GM19397 (cell line): Measurements from ENCODE around the gene DOK5.

Experiments used
- ATAC-seq: cut with Tn5 transposase; IDR thresholded peaks from one replicate; pipeline ENCODE4 v1.9.1; 2021; ENCODE audit warnings: mild to moderate bottlenecking, moderate library complexity; ENCODE audit not compliant: unreplicated experiment

Gene DOK5

GRCh38 chr20:54555150-54555549 is 79.8 kb downstream of the DOK5 start:
- no peak for ATAC-seq

- no peak for ATAC-seq
These were observed 81.0 kb downstream of the DOK5 start for GRCh38 chr20:54556406-54556805.

- ATAC-seq = no peak
These were observed 82.6 kb downstream of the DOK5 start for GRCh38 chr20:54557806-54558590.

- ATAC-seq = no peak
These were observed 84.5 kb downstream of the DOK5 start for GRCh38 chr20:54559890-54560289.

- ATAC-seq = no peak
These were observed 85.0 kb downstream of the DOK5 start for GRCh38 chr20:54560357-54560756.

- no peak for ATAC-seq
These were observed 89.9 kb downstream of the DOK5 start for GRCh38 chr20:54565255-54565654.

- ATAC-seq = no peak
These were observed 90.8 kb downstream of the DOK5 start for GRCh38 chr20:54566031-54566688.

GRCh38 chr20:54570561-54570960 is 95.2 kb downstream of the DOK5 start:
- ATAC-seq = no peak

- no peak for ATAC-seq
These were observed 97.5 kb downstream of the DOK5 start for GRCh38 chr20:54572665-54573435.

- no peak for ATAC-seq
These were observed 98.4 kb downstream of the DOK5 start for GRCh38 chr20:54573838-54574237.

- no peak for ATAC-seq
These were observed 101.1 kb downstream of the DOK5 start for GRCh38 chr20:54576518-54576917.

- no peak for ATAC-seq
These were observed 102.2 kb downstream of the DOK5 start for GRCh38 chr20:54577637-54578036.

GRCh38 chr20:54585217-54585616 is 109.8 kb downstream of the DOK5 start:
- ATAC-seq = no peak

- no peak for ATAC-seq
These were observed 112.0 kb downstream of the DOK5 start for GRCh38 chr20:54587408-54587807.

GRCh38 chr20:54589402-54590030 is 114.1 kb downstream of the DOK5 start:
- no peak for ATAC-seq

GRCh38 chr20:54590856-54591255 is 115.5 kb downstream of the DOK5 start:
- no peak for ATAC-seq

GRCh38 chr20:54596651-54597050 is 121.3 kb downstream of the DOK5 start:
- ATAC-seq = no peak

- ATAC-seq = no peak
These were observed 123.0 kb downstream of the DOK5 start for GRCh38 chr20:54598352-54598751.

- no peak for ATAC-seq
These were observed 125.2 kb downstream of the DOK5 start for GRCh38 chr20:54600634-54601033.

GRCh38 chr20:54601831-54602515 is 126.6 kb downstream of the DOK5 start:
- ATAC-seq = no peak

GRCh38 chr20:54605319-54605718 is 129.9 kb downstream of the DOK5 start:
- no peak for ATAC-seq
